HUES64 (cell line): ENCODE data around the gene CSK.

Experiments used
- H3K27ac ChIP-seq: 2 replicates; pipeline ENCODE4 v1.7.0; 2013; ENCODE audit warnings: low read depth, low read length, inconsistent platforms
- H3K27me3 ChIP-seq: 2 replicates; pipeline ENCODE4 v1.6.1; 2013; ENCODE audit warnings: mild to moderate bottlenecking, low read length; ENCODE audit not compliant: insufficient read depth
- H3K36me3 ChIP-seq: 2 replicates; pipeline ENCODE4 v1.6.1; 2013; ENCODE audit warnings: mild to moderate bottlenecking, low read length; ENCODE audit not compliant: insufficient read depth
- H3K4me1 ChIP-seq: 2 replicates; pipeline ENCODE4 v1.6.1; 2013; ENCODE audit warnings: mild to moderate bottlenecking, low read length, moderate library complexity; ENCODE audit not compliant: insufficient read depth
- H3K4me3 ChIP-seq: 2 replicates; pipeline ENCODE4 v1.5.1; 2013; ENCODE audit warnings: mild to moderate bottlenecking, low read length, moderate library complexity
- H3K9ac ChIP-seq: 2 replicates; pipeline ENCODE4 v1.6.1; 2013; ENCODE audit warnings: mild to moderate bottlenecking, low read depth, low read length
- H3K9me3 ChIP-seq: 2 replicates; pipeline ENCODE4 v1.6.1; 2013; ENCODE audit warnings: low read depth, low read length; ENCODE audit not compliant: insufficient read depth
- WGBS: fragments of 150-250, 120-280 bp; methylation state at CpG from one replicate; pipeline ENCODE4 v1.1.7; 2013; ENCODE audit warnings: missing lambda C conversion rate; 5-methylcytosine and 5-hydroxymethylcytosine counted together

The CSK gene

DNA sequence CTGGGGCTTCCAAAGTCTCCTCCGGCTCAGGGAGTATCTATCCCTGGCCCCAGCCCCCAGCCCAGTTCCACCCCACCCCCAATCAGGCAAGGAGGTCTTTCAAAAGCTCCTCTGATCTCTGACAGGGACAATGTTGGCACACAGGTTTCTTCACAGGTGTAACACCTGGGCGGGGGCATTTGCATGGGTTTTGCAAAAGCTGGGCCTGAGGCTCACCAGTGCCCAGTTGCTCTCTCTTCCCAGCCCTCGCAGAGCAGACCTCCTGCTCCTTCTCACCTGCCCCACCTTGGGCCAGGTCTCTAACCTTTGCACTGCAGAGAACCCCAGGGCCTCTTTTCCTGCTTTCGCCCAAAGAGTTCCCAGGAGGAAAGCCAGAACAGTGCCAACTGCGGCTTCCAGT is 8.6 kb upstream of the CSK start:
- Histone ChIP-seq H3K27ac (peak overlapping the region; percentile 63; the same call in 1 of the 2 replicates), H3K9ac (no peak overlapping the region; the same call in 1 of the 2 replicates)
- WGBS: 61% methylated on average over 5 of the region's 5 CpGs

GRCh38 chr15:74773731-74774252 is 8.1 kb upstream of the CSK start:
- H3K4me1 ChIP-seq: peaks cover 25% of the 10 kb centered on the region
- 17% methylated on average over 5 of the region's 5 CpGs for WGBS
- peak overlapping the region; percentile 63; the same call in 1 of the 2 replicates for H3K27ac ChIP-seq
- no peak overlapping the region; the same call in 1 of the 2 replicates for H3K9ac ChIP-seq
- H3K4me3 ChIP-seq: no peak overlapping the region
- peaks cover 4% of the 10 kb centered on the region; the same call in 1 of the 2 replicates for H3K27me3 ChIP-seq
- no peaks in the 10 kb centered on the region for H3K9me3 ChIP-seq
- H3K36me3 ChIP-seq: no peaks in the 10 kb centered on the region

More for the DNA sequence above, 8.6 kb upstream of the CSK start:
- H3K4me3 ChIP-seq: no peak overlapping the region
- H3K36me3 ChIP-seq: no peaks in the 10 kb centered on the region
- H3K9me3 ChIP-seq: no peaks in the 10 kb centered on the region
- H3K4me1 ChIP-seq: peaks cover 25% of the 10 kb centered on the region
- H3K27me3 ChIP-seq: peaks cover 4% of the 10 kb centered on the region; the same call in 1 of the 2 replicates

DNA sequence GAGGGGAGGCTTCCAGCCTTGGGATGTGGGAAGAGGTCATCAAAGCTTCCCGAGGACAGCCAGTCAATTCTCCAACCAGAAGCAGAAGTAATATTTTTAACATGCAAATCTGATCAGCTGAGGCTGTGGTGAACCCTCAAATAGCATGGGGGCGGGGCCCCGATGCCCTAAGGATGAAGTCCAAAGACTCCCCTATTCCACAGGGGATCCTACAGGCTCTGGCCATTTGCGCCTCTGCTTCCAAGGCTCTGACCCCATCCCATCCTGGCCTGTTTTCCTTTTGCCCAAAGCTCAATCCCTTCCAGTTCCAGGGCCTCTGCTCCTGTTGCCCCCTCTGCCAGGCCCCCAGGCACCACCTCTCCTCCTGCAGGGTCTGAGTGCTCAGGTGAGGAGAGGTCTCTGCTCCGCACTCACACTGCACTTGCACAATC is 6.7 kb upstream of the CSK start:
- peaks cover 7% of the 10 kb centered on the region for H3K27me3 ChIP-seq
- H3K9ac ChIP-seq: no peak overlapping the region
- H3K36me3 ChIP-seq: no peaks in the 10 kb centered on the region
- H3K4me1 ChIP-seq: peaks cover 25% of the 10 kb centered on the region
- no peak overlapping the region for H3K27ac ChIP-seq
- no peaks in the 10 kb centered on the region for H3K9me3 ChIP-seq
- 96% methylated on average over 5 of the region's 5 CpGs for WGBS
- H3K4me3 ChIP-seq: no peak overlapping the region

DNA sequence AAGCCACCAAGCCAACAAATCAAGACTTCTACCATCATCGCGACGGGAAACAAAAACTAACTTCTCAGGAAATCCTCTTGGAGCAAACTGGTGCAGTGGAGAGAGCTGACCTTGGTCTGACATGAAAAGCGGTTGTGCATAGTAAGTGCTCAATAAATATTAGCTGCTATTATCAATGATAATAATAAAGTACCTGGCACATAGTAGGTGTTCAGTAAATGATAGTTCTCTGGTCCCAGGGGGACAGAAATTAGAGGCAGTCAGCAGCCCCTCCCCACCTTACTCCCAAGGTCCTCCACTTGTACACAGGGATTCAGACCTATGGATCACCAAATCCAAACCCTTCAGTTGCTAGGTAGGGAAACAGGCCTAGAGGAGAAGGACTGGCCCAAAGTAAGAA is 6.0 kb upstream of the CSK start:
- Histone ChIP-seq H3K9ac (no peak overlapping the region), H3K27ac (no peak overlapping the region)

GRCh38 chr15:74776821-74777768 is 4.8 kb upstream of the CSK start:
- WGBS: 30% methylated on average over 13 of the region's 13 CpGs
- Histone ChIP-seq H3K4me3 (no peak overlapping the region), H3K27me3 (peaks cover 18% of the 10 kb centered on the region), H3K9me3 (no peaks in the 10 kb centered on the region), H3K36me3 (no peaks in the 10 kb centered on the region), H3K27ac (no peak overlapping the region), H3K9ac (no peak overlapping the region), H3K4me1 (peaks cover 37% of the 10 kb centered on the region)

More for the DNA sequence above, 6.0 kb upstream of the CSK start:
- Histone ChIP-seq H3K9me3 (no peaks in the 10 kb centered on the region), H3K36me3 (no peaks in the 10 kb centered on the region), H3K4me3 (no peak overlapping the region), H3K4me1 (peaks cover 30% of the 10 kb centered on the region), H3K27me3 (peaks cover 10% of the 10 kb centered on the region)
- 94% methylated on average over 4 of the region's 4 CpGs for WGBS

- WGBS: 80% methylated on average over 6 of the region's 6 CpGs
- Histone ChIP-seq H3K27me3 (peaks cover 22% of the 10 kb centered on the region), H3K9ac (no peak overlapping the region), H3K36me3 (no peaks in the 10 kb centered on the region), H3K9me3 (no peaks in the 10 kb centered on the region), H3K4me3 (no peak overlapping the region), H3K4me1 (peaks cover 35% of the 10 kb centered on the region), H3K27ac (no peak overlapping the region)
Measured at GRCh38 chr15:74777769-74778598, 3.9 kb upstream of the CSK start.

- peaks cover 22% of the 10 kb centered on the region for H3K27me3 ChIP-seq
- WGBS: 83% methylated on average over 4 of the region's 5 CpGs
- no peak overlapping the region for H3K27ac ChIP-seq
- no peaks in the 10 kb centered on the region for H3K36me3 ChIP-seq
- H3K4me3 ChIP-seq: no peak overlapping the region
- peaks cover 34% of the 10 kb centered on the region for H3K4me1 ChIP-seq
- H3K9me3 ChIP-seq: no peaks in the 10 kb centered on the region
- H3K9ac ChIP-seq: no peak overlapping the region
Measured at GRCh38 chr15:74778599-74778970, 3.3 kb upstream of the CSK start.

- 93% methylated on average over 7 of the region's 7 CpGs for WGBS
Measured at GRCh38 chr15:74779162-74779648, 2.7 kb upstream of the CSK start.

DNA sequence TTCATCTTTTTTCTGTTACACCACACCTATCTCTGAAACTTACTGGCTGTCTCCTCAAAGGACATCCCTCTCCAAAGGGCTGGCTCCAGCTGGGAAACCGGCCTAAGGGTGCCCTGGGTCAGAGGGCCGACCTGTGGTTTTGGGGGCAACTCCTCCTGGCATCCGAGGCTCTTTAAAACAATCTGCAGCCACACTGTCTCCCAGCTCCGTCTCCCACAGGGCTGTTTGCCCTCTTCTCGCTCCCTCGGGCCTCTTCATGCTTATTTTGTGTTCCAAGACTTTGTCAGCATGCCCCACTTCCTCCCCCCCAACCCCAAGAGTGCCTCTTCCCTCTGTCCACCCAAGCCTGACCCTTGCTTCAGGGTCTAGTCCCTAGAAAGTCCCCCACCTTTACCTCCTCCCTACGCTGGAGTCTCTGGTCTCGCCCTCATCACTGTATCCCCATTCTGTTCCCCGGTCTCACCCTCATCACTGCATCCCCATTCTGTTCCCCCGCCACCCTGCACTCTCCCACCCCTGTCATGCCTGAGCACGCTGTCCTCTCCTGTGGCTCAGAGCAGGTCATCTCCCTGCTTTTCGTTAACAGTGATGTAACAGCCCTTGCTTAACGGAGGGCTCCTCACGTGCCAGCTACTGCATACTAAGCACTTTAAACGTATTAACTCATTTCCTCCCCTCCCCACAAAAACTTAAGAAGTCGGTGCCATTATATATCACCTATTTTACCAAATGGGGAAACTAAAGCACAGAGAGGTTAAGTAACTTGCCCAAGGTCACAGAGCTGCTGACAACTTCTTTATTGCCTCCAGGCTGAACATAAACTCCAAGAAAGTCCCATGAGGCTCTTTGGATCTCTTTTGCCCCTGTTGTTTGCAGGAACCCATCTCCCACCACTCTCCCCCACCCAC is 1.1 kb upstream of the CSK start:
- Histone ChIP-seq H3K9ac (no peak overlapping the region), H3K4me1 (peaks cover 30% of the 10 kb centered on the region; the same call in 1 of the 2 replicates), H3K4me3 (peak overlapping the region; percentile 82), H3K27me3 (peaks cover 22% of the 10 kb centered on the region), H3K9me3 (no peaks in the 10 kb centered on the region), H3K36me3 (no peaks in the 10 kb centered on the region), H3K27ac (no peak overlapping the region)
- WGBS: 65% methylated on average over 16 of the region's 16 CpGs

More at GRCh38 chr15:74779162-74779648, 2.7 kb upstream of the CSK start:
- H3K27ac ChIP-seq: no peak overlapping the region
- no peaks in the 10 kb centered on the region for H3K36me3 ChIP-seq
- H3K9ac ChIP-seq: no peak overlapping the region
- H3K4me3 ChIP-seq: no peak overlapping the region
- H3K9me3 ChIP-seq: no peaks in the 10 kb centered on the region
- H3K4me1 ChIP-seq: peaks cover 30% of the 10 kb centered on the region; the same call in 1 of the 2 replicates
- H3K27me3 ChIP-seq: peaks cover 22% of the 10 kb centered on the region
